Activated naive CD4-positive, alpha-beta T cell treated with anti-CD3 and anti-CD28 coated beads, Interleukin-2, amount 50 U/mL, for 24 hours (primary cell): ENCODE results near the gene TSHZ3.

Experiments used
- H3K27ac Mint-ChIP-seq: one replicate; pipeline ENCODE4 v1.8.0; 2021; ENCODE audit warnings: mild to moderate bottlenecking, mixed read lengths
- H3K27me3 Mint-ChIP-seq: one replicate; pipeline ENCODE4 v1.8.0; 2021; ENCODE audit warnings: mixed read lengths
- H3K36me3 Mint-ChIP-seq: one replicate; pipeline ENCODE4 v1.8.0; 2021; ENCODE audit warnings: mixed read lengths
- H3K4me1 Mint-ChIP-seq: one replicate; pipeline ENCODE4 v1.8.0; 2021; ENCODE audit warnings: mixed read lengths
- H3K4me3 Mint-ChIP-seq: one replicate; pipeline ENCODE4 v1.8.0; 2021; ENCODE audit warnings: mild to moderate bottlenecking, mixed read lengths
- H3K9me3 Mint-ChIP-seq: one replicate; pipeline ENCODE4 v1.8.0; 2021; ENCODE audit warnings: mixed read lengths

TSHZ3 gene, protein sequence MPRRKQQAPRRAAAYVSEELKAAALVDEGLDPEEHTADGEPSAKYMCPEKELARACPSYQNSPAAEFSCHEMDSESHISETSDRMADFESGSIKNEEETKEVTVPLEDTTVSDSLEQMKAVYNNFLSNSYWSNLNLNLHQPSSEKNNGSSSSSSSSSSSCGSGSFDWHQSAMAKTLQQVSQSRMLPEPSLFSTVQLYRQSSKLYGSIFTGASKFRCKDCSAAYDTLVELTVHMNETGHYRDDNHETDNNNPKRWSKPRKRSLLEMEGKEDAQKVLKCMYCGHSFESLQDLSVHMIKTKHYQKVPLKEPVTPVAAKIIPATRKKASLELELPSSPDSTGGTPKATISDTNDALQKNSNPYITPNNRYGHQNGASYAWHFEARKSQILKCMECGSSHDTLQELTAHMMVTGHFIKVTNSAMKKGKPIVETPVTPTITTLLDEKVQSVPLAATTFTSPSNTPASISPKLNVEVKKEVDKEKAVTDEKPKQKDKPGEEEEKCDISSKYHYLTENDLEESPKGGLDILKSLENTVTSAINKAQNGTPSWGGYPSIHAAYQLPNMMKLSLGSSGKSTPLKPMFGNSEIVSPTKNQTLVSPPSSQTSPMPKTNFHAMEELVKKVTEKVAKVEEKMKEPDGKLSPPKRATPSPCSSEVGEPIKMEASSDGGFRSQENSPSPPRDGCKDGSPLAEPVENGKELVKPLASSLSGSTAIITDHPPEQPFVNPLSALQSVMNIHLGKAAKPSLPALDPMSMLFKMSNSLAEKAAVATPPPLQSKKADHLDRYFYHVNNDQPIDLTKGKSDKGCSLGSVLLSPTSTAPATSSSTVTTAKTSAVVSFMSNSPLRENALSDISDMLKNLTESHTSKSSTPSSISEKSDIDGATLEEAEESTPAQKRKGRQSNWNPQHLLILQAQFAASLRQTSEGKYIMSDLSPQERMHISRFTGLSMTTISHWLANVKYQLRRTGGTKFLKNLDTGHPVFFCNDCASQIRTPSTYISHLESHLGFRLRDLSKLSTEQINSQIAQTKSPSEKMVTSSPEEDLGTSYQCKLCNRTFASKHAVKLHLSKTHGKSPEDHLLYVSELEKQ

GRCh38 chr19:31349160-31349881 lies at the start of gene TSHZ3:
TSHZ3 (minus strand) TSS chr19:31349436; CDS start chr19:31349219, 217 bp downstream.
- Mint-ChIP-seq H3K4me3 (peak within 1 kb of the TSS; percentile 86), H3K4me1 (peaks cover 37% of the 10 kb centered on the region), H3K27me3 (peaks cover 43% of the 10 kb centered on the region), H3K27ac (no peak within 1 kb of the TSS), H3K9me3 (no peaks in the 10 kb centered on the region), H3K36me3 (no peaks in the 10 kb centered on the region)

DNA sequence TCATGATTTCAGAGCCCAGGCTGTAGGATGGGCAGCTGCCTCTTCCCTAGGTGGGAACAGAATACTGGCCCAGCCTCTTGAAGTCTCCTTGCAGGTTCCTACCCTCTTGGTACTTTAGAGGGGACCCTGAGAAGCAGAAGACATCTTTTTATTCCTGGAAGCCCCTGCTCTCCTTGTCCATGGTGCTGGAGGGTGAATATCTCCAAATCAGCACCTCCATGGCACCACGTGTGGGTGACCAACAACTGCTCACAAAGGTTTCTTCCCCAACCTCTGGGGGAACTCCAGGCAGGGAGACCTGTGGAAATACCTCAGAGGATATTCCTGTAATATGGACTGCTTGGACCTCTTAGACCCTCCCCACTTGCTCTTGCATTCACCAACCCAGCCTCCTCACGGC lies 48.1 kb upstream of the TSHZ3 start:
- H3K27me3 Mint-ChIP-seq = peaks cover 5% of the 10 kb centered on the region
- H3K4me1 Mint-ChIP-seq = no peaks in the 10 kb centered on the region
- H3K9me3 Mint-ChIP-seq = no peaks in the 10 kb centered on the region
- H3K4me3 Mint-ChIP-seq = no peak overlapping the region
- no peaks in the 10 kb centered on the region for H3K36me3 Mint-ChIP-seq
- no peak overlapping the region for H3K27ac Mint-ChIP-seq

- H3K27ac Mint-ChIP-seq = no peak overlapping the region
- H3K9me3 Mint-ChIP-seq = no peaks in the 10 kb centered on the region
- no peaks in the 10 kb centered on the region for H3K36me3 Mint-ChIP-seq
Measured at GRCh38 chr19:31392464-31392863, 43.2 kb upstream of the TSHZ3 start.

DNA sequence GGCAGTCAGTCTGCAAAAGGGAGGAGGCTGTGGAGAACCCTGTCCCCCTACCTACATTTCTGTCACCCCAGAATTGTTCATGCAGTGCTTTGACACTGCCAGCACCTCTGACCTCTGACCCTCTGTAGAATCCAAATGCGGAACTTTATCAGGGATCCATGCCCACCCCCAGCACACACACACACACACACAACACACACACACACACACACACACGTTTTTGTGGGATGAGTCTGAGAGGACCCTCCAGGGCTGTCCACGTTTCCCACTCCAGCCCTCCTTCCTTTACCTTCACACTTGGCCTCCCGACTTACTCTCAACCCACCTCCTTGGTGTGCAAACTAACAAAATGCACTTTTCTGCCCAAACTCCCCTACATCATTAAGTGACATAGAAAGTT lies 42.3 kb upstream of the TSHZ3 start:
- Mint-ChIP-seq H3K4me1 (no peaks in the 10 kb centered on the region), H3K36me3 (no peaks in the 10 kb centered on the region), H3K27me3 (peaks cover 7% of the 10 kb centered on the region), H3K4me3 (no peak overlapping the region), H3K9me3 (no peaks in the 10 kb centered on the region), H3K27ac (no peak overlapping the region)

More at GRCh38 chr19:31392464-31392863, 43.2 kb upstream of the TSHZ3 start:
- H3K4me3 Mint-ChIP-seq = no peak overlapping the region
- peaks cover 7% of the 10 kb centered on the region for H3K27me3 Mint-ChIP-seq
- H3K4me1 Mint-ChIP-seq = no peaks in the 10 kb centered on the region

- peaks cover 5% of the 10 kb centered on the region for H3K27me3 Mint-ChIP-seq
- no peak overlapping the region for H3K27ac Mint-ChIP-seq
- no peaks in the 10 kb centered on the region for H3K36me3 Mint-ChIP-seq
- H3K9me3 Mint-ChIP-seq = no peaks in the 10 kb centered on the region
- no peaks in the 10 kb centered on the region for H3K4me1 Mint-ChIP-seq
- no peak overlapping the region for H3K4me3 Mint-ChIP-seq
Measured at GRCh38 chr19:31390711-31391110, 41.5 kb upstream of the TSHZ3 start.

GRCh38 chr19:31389874-31390273 lies 40.6 kb upstream of the TSHZ3 start:
- Mint-ChIP-seq H3K4me1 (no peaks in the 10 kb centered on the region), H3K9me3 (no peaks in the 10 kb centered on the region), H3K4me3 (no peak overlapping the region), H3K27ac (no peak overlapping the region), H3K36me3 (no peaks in the 10 kb centered on the region), H3K27me3 (peaks cover 5% of the 10 kb centered on the region)

GRCh38 chr19:31387717-31388301 lies 38.6 kb upstream of the TSHZ3 start:
- H3K27me3 Mint-ChIP-seq = peaks cover 8% of the 10 kb centered on the region
- H3K27ac Mint-ChIP-seq = no peak overlapping the region
- no peak overlapping the region for H3K4me3 Mint-ChIP-seq
- H3K4me1 Mint-ChIP-seq = no peaks in the 10 kb centered on the region
- no peaks in the 10 kb centered on the region for H3K9me3 Mint-ChIP-seq
- H3K36me3 Mint-ChIP-seq = no peaks in the 10 kb centered on the region

DNA sequence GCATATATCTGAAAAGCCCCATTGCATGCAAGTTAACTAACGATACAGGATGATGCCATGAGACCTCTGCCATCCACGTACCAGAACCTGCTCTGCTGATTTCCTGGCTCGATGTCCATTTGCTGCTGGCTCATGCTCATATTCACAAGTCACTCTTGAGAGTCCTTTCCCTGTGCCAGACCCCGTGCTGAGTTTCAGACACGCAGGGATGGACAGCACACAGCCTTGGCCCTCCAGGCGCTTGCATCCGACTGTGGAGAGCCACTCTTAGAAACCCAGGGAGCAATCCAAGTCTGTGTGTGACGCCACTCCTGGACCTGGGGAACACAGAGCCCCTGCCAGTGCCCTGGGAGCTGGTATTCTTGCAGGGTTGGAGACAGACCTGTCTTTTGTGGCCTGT lies 37.6 kb upstream of the TSHZ3 start:
- Mint-ChIP-seq H3K4me3 (no peak overlapping the region), H3K36me3 (no peaks in the 10 kb centered on the region), H3K27ac (no peak overlapping the region), H3K4me1 (no peaks in the 10 kb centered on the region), H3K9me3 (no peaks in the 10 kb centered on the region), H3K27me3 (peaks cover 5% of the 10 kb centered on the region)

- Mint-ChIP-seq H3K9me3 (no peaks in the 10 kb centered on the region), H3K27me3 (peaks cover 5% of the 10 kb centered on the region), H3K27ac (no peak overlapping the region), H3K4me3 (no peak overlapping the region), H3K36me3 (no peaks in the 10 kb centered on the region), H3K4me1 (no peaks in the 10 kb centered on the region)
Measured at GRCh38 chr19:31385744-31386143, 36.5 kb upstream of the TSHZ3 start.

- Mint-ChIP-seq H3K9me3 (no peaks in the 10 kb centered on the region), H3K27me3 (peaks cover 5% of the 10 kb centered on the region), H3K36me3 (no peaks in the 10 kb centered on the region), H3K27ac (no peak overlapping the region), H3K4me3 (no peak overlapping the region), H3K4me1 (no peaks in the 10 kb centered on the region)
Measured at GRCh38 chr19:31383553-31383952, 34.3 kb upstream of the TSHZ3 start.

DNA sequence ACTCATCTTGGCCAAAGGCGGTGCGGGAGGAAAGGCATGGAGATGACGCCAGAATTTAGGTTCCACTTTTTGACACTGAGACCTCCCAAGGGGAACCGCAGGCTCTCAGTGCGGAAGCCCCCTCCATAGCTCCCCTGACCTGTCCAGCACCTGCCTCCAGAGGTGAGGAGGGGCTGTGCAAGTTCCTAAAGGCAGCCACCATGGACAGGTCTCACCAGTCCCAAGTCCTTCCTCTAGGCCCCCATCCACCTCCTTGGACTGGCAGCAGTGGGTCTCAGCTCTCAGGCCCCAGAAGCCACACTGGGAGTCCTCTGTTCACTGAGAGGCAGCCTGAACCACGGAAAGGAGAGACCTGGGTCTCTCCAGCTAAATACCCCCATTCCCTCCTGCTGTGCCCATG lies 31.6 kb upstream of the TSHZ3 start:
- Mint-ChIP-seq H3K4me1 (no peaks in the 10 kb centered on the region), H3K4me3 (no peak overlapping the region), H3K27me3 (peaks cover 7% of the 10 kb centered on the region), H3K36me3 (no peaks in the 10 kb centered on the region), H3K27ac (no peak overlapping the region), H3K9me3 (no peaks in the 10 kb centered on the region)

- H3K9me3 Mint-ChIP-seq = no peaks in the 10 kb centered on the region
- no peaks in the 10 kb centered on the region for H3K4me1 Mint-ChIP-seq
- H3K27ac Mint-ChIP-seq = no peak overlapping the region
Measured at GRCh38 chr19:31378404-31378803, 29.2 kb upstream of the TSHZ3 start.

GRCh38 chr19:31377736-31378135 lies 28.5 kb upstream of the TSHZ3 start:
- Mint-ChIP-seq H3K9me3 (no peaks in the 10 kb centered on the region), H3K4me3 (no peak overlapping the region), H3K36me3 (no peaks in the 10 kb centered on the region)

More at GRCh38 chr19:31378404-31378803, 29.2 kb upstream of the TSHZ3 start:
- Mint-ChIP-seq H3K36me3 (no peaks in the 10 kb centered on the region), H3K27me3 (peaks cover 6% of the 10 kb centered on the region), H3K4me3 (no peak overlapping the region)

GRCh38 chr19:31372246-31372781 lies 23.1 kb upstream of the TSHZ3 start:
- peaks cover 3% of the 10 kb centered on the region for H3K27me3 Mint-ChIP-seq
- peaks cover 12% of the 10 kb centered on the region for H3K4me1 Mint-ChIP-seq
- no peak overlapping the region for H3K27ac Mint-ChIP-seq
- no peaks in the 10 kb centered on the region for H3K36me3 Mint-ChIP-seq
- no peaks in the 10 kb centered on the region for H3K9me3 Mint-ChIP-seq
- H3K4me3 Mint-ChIP-seq = no peak overlapping the region

More at GRCh38 chr19:31377736-31378135, 28.5 kb upstream of the TSHZ3 start:
- Mint-ChIP-seq H3K27me3 (peaks cover 4% of the 10 kb centered on the region), H3K27ac (no peak overlapping the region), H3K4me1 (peaks cover 4% of the 10 kb centered on the region)

- peaks cover 12% of the 10 kb centered on the region for H3K4me1 Mint-ChIP-seq
- no peaks in the 10 kb centered on the region for H3K36me3 Mint-ChIP-seq
- peaks cover 12% of the 10 kb centered on the region for H3K27me3 Mint-ChIP-seq
- no peaks in the 10 kb centered on the region for H3K9me3 Mint-ChIP-seq
- H3K4me3 Mint-ChIP-seq = no peak overlapping the region
- no peak overlapping the region for H3K27ac Mint-ChIP-seq
Measured at GRCh38 chr19:31370216-31370615, 21.0 kb upstream of the TSHZ3 start.
